AG04449 (cell line): ENCODE measurements around the gene PATJ.
"Not testable (repeated sequence)": the region's sequence is repeated elsewhere in the genome, so short reads cannot be mapped to it uniquely, and the experiment has no call there.

Experiments
- CTCF ChIA-PET: fragments of 350-600 bp; formaldehyde crosslinking; extraction: SDS; loops from one replicate; lab custom pipeline; 2021; ENCODE audit warnings: antibody characterized with exemption; lab: Yijun Ruan, JAX
- POLR2A ChIA-PET: fragments of 400-600, 350-600 bp; formaldehyde crosslinking; extraction: SDS; loops from one replicate; lab custom pipeline; 2020; ENCODE audit warnings: antibody characterized with exemption, inconsistent platforms; lab: Yijun Ruan, JAX
- DNase-seq: peaks from one replicate; pipeline ENCODE4 v3.0.0-alpha.2; 2010; ENCODE audit warnings: low read depth, low spot score
- H3K4me3 ChIP-seq: 2 replicates; pipeline ENCODE4 v1.5.1; 2011; ENCODE audit warnings: low read depth, mild to moderate bottlenecking, control low read depth, low read length
- TF ChIP-seq, protein P1 (sequence below): IDR thresholded peaks from one replicate; pipeline ENCODE4 v1.5.1; 2011; ENCODE audit warnings: mild to moderate bottlenecking, moderate library complexity, low read length, control low read depth, inconsistent platforms; ENCODE audit not compliant: insufficient read depth; ENCODE audit errors: missing control alignments

The PATJ gene

GRCh38 chr1:61953790-61954150, 211.5 kb downstream of the PATJ start:
- no peak overlapping the region for H3K4me3 ChIP-seq
- TF ChIP-seq, protein P1, sequence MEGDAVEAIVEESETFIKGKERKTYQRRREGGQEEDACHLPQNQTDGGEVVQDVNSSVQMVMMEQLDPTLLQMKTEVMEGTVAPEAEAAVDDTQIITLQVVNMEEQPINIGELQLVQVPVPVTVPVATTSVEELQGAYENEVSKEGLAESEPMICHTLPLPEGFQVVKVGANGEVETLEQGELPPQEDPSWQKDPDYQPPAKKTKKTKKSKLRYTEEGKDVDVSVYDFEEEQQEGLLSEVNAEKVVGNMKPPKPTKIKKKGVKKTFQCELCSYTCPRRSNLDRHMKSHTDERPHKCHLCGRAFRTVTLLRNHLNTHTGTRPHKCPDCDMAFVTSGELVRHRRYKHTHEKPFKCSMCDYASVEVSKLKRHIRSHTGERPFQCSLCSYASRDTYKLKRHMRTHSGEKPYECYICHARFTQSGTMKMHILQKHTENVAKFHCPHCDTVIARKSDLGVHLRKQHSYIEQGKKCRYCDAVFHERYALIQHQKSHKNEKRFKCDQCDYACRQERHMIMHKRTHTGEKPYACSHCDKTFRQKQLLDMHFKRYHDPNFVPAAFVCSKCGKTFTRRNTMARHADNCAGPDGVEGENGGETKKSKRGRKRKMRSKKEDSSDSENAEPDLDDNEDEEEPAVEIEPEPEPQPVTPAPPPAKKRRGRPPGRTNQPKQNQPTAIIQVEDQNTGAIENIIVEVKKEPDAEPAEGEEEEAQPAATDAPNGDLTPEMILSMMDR: no peak
- POLR2A ChIA-PET: no interaction called here
- CTCF ChIA-PET: no interaction called here
- DNase-seq: no peak

GRCh38 chr1:61955261-61955660, 213.0 kb downstream of the PATJ start:
- H3K4me3 ChIP-seq: no peak overlapping the region
- TF ChIP-seq, protein P1: no peak
- POLR2A ChIA-PET: no interaction called here
- CTCF ChIA-PET: no interaction called here
- no peak for DNase-seq

- no peak overlapping the region for H3K4me3 ChIP-seq
- CTCF ChIA-PET: no interaction called here
- no peak for DNase-seq
- POLR2A ChIA-PET: no interaction called here
- TF ChIP-seq, protein P1: no peak
Measured at GRCh38 chr1:61956016-61956645, 213.9 kb downstream of the PATJ start.

DNA sequence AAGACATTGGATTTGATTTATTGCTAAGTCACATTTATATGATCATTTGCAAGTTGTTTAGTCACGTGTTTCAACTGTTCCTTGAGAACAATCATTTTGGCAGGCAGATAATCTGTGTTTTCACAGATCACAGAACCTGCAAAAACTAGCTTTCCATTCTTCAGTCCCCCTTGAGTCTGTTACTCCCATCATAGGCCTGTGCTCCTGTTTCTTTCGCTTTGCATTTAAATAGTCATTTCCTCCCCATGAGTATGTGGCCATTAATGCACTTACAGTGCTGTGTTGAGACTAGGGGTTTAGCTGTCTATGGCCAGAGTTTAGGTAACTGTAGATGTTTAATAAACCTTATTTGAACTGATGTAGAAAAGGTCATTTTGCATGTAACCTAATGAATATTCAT, 214.5 kb downstream of the PATJ start:
- no peak overlapping the region for H3K4me3 ChIP-seq
- DNase-seq: no peak
- ChIA-PET CTCF (no interaction called here), POLR2A (no interaction called here)
- TF ChIP-seq, protein P1: no peak

DNA sequence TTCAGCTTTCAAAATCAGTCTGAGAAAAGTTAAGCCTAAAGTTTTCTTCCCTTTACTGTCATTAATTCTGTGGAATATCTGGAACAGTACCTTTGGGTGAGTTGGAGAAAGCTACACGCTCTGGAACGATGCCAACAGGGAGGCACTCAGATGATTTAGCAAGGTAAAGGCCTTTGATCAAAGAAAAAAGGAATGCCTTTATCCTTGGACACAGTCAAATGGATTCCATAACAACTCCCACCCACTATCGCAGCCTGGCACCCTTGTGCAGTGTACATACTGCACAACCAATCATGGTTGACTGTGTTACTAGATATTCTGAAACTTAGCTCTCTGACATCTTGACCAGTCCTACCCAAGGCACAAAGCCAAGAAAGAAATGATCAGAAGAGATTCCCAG, 218.7 kb downstream of the PATJ start:
- ChIA-PET POLR2A (no interaction called here), CTCF (no interaction called here)
- TF ChIP-seq, protein P1: no peak
- no peak overlapping the region for H3K4me3 ChIP-seq
- no peak for DNase-seq

DNA sequence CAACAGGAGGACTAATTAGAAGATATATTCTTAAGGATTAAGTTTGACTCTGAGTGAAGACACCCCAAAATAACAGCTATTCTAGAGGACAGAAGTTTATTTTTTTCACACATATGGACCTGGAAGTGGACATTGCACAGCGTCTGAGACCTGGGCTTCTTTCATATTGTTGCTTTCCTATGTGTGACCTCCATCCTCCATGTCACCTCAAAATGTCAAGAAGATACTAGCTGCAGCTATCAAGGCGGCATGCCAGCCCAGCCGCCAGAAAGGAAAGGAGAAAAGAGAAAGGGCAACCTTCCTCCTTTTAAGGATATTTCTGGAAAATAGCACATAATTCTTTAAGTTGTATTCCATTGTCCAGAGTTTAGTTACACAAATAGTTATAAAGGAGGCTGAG, 220.4 kb downstream of the PATJ start:
- POLR2A ChIA-PET: no interaction called here
- CTCF ChIA-PET: no interaction called here
- DNase-seq: no peak
- no peak overlapping the region for H3K4me3 ChIP-seq
- TF ChIP-seq, protein P1: no peak

DNA sequence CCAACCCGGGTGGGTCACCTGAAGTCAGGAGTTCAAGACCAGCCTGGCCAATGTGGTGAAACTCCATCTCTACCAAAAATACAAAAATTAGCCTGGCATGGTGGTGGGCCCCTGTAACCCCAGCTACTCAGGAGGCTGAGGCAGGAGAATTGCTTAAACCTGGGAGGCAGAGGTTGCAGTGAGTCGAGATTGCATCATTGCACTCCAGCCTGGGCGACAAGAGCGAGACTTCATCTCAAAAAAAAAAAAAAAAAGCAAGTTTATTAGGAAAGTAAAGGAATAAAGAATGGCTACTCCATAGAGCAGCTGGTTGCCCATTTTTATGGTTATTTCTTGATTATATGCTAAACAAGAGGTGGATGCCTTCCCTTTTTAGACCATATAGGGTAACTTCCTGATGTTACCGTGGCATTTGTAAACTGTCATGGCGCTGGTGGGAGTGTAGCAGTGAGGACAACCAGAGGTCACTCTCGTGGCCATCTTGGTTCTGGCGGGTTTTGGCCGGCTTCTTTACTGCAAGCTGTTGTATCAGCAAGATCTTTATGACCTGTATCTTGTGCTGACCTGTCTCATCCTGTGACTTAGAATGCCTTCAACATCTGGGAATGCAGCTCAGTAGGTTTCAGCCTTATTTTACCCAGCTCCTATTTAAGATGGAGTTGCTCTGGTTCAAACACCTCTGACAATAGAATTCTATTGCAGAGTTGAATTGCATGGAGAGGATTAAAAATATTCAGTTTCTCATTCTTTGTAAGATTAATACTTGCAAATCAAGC, 224.4 kb downstream of the PATJ start:
- POLR2A ChIA-PET, CTCF ChIA-PET, DNase-seq, H3K4me3 ChIP-seq: not testable (repeated sequence)
